HepG2 (cell line): ENCODE measurements around the gene MIF. TPM values are rescaled to one million over a fixed set of nuclear protein-coding genes. Genes with fewer than 3 reads are reported as not detected.
A peak's percentile ranks its signal among the peaks of the same experiment; 100 is the strongest.

Experiments used
- AFF4 ChIP-seq: sonication (generic); formaldehyde crosslinking; IDR thresholded peaks from 2 replicates; pipeline ENCODE4 v1.4.0; 2020; ENCODE audit warnings: missing genetic modification reagents
- GFI1 ChIP-seq: sonication (generic); formaldehyde crosslinking; IDR thresholded peaks from 2 replicates; pipeline ENCODE4 v1.5.0; 2020; ENCODE audit warnings: missing genetic modification reagents, mild to moderate bottlenecking, borderline replicate concordance
- GTF2F1 ChIP-seq: fragments of 150-350 bp; IDR thresholded peaks from 2 replicates; pipeline ENCODE4 v1.6.1; 2014; ENCODE audit warnings: low read length
- LCORL ChIP-seq, 2 experiments: fragments of 450-650 bp in 1 of 2; sonication (generic) in 1 of 2; formaldehyde crosslinking in 1 of 2; IDR thresholded peaks; 2 replicates each; pipeline versions ENCODE4 v1.5.0 to v1.6.1; 2017 to 2020; ENCODE audit warnings: antibody characterized with exemption in 1 of 2, missing genetic modification reagents in 1 of 2
- MAF1 ChIP-seq: sonication (generic); formaldehyde crosslinking; IDR thresholded peaks from 2 replicates; pipeline ENCODE4 v1.5.0; 2020; ENCODE audit warnings: missing genetic modification reagents, borderline replicate concordance
- REXO4 ChIP-seq: sonication (generic); formaldehyde crosslinking; IDR thresholded peaks from 2 replicates; pipeline ENCODE4 v1.8.0; 2022; ENCODE audit warnings: missing genetic modification reagents, mild to moderate bottlenecking, borderline replicate concordance
- RORA ChIP-seq: sonication (generic); formaldehyde crosslinking; IDR thresholded peaks from 2 replicates; pipeline ENCODE4 v1.5.0; 2020; ENCODE audit warnings: mild to moderate bottlenecking, missing genetic modification reagents, moderate library complexity
- RXRB ChIP-seq: IDR thresholded peaks from 2 replicates; pipeline ENCODE4 v1.6.1; 2016; ENCODE audit warnings: borderline replicate concordance, missing genetic modification reagents, missing compliant biosample characterization
- SPEN ChIP-seq: sonication (generic); formaldehyde crosslinking; IDR thresholded peaks from 2 replicates; pipeline ENCODE4 v1.5.1; 2020; ENCODE audit warnings: low read depth, mild to moderate bottlenecking, missing genetic modification reagents
- TBX3 ChIP-seq: fragments of 450-650 bp; IDR thresholded peaks from 2 replicates; pipeline ENCODE4 v1.6.1; 2017; ENCODE audit warnings: antibody characterized with exemption, mild to moderate bottlenecking, inconsistent platforms, borderline replicate concordance
- ZFP36L2 ChIP-seq: sonication (generic); formaldehyde crosslinking; IDR thresholded peaks from 2 replicates; pipeline ENCODE4 v1.4.0; 2020; ENCODE audit warnings: missing genetic modification reagents
- ZNF207 ChIP-seq: fragments of 450-650 bp; IDR thresholded peaks from 2 replicates; pipeline ENCODE4 v1.6.1; 2016; ENCODE audit warnings: antibody characterized with exemption, borderline replicate concordance
- ZNF414 ChIP-seq: sonication (generic); formaldehyde crosslinking; IDR thresholded peaks from 2 replicates; pipeline ENCODE4 v1.5.0; 2020; ENCODE audit warnings: missing genetic modification reagents
- polyA plus RNA-seq, 8 experiments: library from polyadenylated mRNA; depleted of rRNA in 3 of 8; stranded (reverse) in 7 of 8; unstranded in 1 of 8; fragments of >200 nt; fragmentation: Illumina TruSeq in 4 of 8; extraction: Trizol in 4 of 8; gene quantifications; 2 replicates each; pipeline versions ENCODE4 v1.2.1 to v1.2.3, GENCODE V29; 2011 to 2016; ENCODE audit warnings: low read depth in 4 of 8, missing spikeins in 1 of 8, mixed read lengths in 1 of 8; ENCODE audit not compliant: insufficient read depth in 1 of 8
- total RNA-seq, 5 experiments: library from RNA; depleted of rRNA; stranded (reverse); fragments of >200 nt; fragmentation: Illumina TruSeq; extraction: Trizol; gene quantifications; 2 replicates each; pipeline ENCODE4 v1.2.3, GENCODE V29; 2016; ENCODE audit warnings: low read depth in 1 of 5
- TF ChIP-seq, protein P1 (sequence below): sonication (generic); formaldehyde crosslinking; IDR thresholded peaks from 2 replicates; pipeline ENCODE4 v1.4.0; 2020; ENCODE audit warnings: missing genetic modification reagents
- TF ChIP-seq, protein P2 (sequence below): sonication (generic); formaldehyde crosslinking; IDR thresholded peaks from 2 replicates; pipeline ENCODE4 v1.5.0; 2020; ENCODE audit warnings: missing genetic modification reagents

The MIF gene
- total and polyA plus RNA-seq, 2 of the 13 experiments (the other 11 are each of a cell fraction or from before 2014, with no cell fraction given) = 634 to 675 TPM

DNA sequence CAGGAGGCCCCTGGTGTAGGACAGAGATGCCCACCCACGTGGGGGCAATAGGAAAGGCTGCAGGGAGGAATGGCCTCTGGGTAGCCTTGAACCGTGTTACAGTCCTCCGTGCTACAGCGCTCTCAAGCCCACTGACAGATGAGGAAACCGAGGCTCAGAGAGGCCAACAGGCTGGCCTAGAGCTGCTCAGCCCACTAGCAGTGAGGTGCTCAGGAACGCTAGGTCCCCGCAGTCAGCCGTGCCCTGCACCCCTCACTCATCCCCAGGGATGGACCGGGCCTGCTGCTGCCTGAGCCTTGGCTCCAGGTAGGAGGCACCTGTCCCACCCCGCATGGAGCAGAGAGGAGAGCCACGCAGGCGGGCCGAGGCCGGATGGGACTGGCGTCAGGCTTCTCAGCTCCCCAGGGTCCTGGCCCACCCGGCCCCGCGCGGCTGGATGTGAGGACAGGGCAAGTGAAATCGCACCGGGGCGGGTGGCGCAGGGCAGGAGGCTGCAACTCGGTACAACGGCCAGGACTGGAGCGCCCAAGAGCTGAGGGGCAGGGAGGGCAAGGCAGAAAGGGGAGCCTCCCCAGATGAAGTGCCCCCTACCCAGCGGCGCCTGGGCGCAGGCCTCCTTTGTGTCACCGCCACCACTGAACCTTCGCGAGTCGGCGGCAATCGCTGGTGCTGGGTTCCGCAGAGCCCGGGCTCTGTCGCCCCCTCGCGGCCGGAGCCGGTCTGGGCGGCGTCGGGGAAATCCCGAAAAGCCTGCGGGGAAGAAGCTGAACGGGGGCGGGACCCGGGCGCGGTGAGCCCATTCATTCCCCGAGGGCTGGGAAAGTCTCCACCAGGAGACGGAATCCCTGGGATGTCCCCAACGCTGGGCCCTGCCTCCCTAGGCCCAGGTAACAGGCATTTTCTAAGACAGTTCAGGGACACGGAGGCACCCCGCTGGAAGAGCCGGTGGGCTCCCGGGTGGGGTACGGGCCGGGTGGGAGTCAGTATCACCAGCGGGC is 44.9 kb upstream of the MIF start (continued):
- peak; percentile 57; the same call in 1 of the 2 replicates for TF ChIP-seq GFI1 (CRISPR knock-in tag)
- no peak for TF ChIP-seq GTF2F1
- TF ChIP-seq MAF1 (CRISPR knock-in tag) = no peak
- TF ChIP-seq RXRB (CRISPR knock-in tag) = peak; percentile 69; the same call in 1 of the 2 replicates
- no peak for TF ChIP-seq RORA (CRISPR knock-in tag)
- TF ChIP-seq LCORL (IDR thresholded peaks at IDR 0.05) = no peak
- TF ChIP-seq LCORL (CRISPR knock-in tag; IDR thresholded peaks at IDR 0.05) = no peak
- no peak for TF ChIP-seq TBX3
- TF ChIP-seq ZNF414 (CRISPR knock-in tag) = no peak
- TF ChIP-seq ZFP36L2 (CRISPR knock-in tag) = no peak
- peak; percentile 49; the same call in 1 of the 2 replicates for TF ChIP-seq SPEN
- TF ChIP-seq, protein P1, sequence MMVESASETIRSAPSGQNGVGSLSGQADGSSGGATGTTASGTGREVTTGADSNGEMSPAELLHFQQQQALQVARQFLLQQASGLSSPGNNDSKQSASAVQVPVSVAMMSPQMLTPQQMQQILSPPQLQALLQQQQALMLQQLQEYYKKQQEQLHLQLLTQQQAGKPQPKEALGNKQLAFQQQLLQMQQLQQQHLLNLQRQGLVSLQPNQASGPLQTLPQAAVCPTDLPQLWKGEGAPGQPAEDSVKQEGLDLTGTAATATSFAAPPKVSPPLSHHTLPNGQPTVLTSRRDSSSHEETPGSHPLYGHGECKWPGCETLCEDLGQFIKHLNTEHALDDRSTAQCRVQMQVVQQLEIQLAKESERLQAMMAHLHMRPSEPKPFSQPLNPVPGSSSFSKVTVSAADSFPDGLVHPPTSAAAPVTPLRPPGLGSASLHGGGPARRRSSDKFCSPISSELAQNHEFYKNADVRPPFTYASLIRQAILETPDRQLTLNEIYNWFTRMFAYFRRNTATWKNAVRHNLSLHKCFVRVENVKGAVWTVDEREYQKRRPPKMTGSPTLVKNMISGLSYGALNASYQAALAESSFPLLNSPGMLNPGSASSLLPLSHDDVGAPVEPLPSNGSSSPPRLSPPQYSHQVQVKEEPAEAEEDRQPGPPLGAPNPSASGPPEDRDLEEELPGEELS = peak; percentile 30; the same call in 1 of the 2 replicates
- TF ChIP-seq, protein P2, sequence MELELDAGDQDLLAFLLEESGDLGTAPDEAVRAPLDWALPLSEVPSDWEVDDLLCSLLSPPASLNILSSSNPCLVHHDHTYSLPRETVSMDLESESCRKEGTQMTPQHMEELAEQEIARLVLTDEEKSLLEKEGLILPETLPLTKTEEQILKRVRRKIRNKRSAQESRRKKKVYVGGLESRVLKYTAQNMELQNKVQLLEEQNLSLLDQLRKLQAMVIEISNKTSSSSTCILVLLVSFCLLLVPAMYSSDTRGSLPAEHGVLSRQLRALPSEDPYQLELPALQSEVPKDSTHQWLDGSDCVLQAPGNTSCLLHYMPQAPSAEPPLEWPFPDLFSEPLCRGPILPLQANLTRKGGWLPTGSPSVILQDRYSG (CRISPR knock-in tag) = no peak
- no peak for TF ChIP-seq ZNF207
- no peak for TF ChIP-seq AFF4 (CRISPR knock-in tag)
- TF ChIP-seq REXO4 (CRISPR knock-in tag) = no peak
